GM19395 (cell line): ENCODE measurements around the gene SUGCT.
A peak's percentile ranks its signal among the peaks of the same experiment; 100 is the strongest.

ENCODE experiments used
- ATAC-seq: cut with Tn5 transposase; IDR thresholded peaks from one replicate; pipeline ENCODE4 v1.9.1; 2021; ENCODE audit warnings: mild to moderate bottlenecking, moderate library complexity; ENCODE audit not compliant: unreplicated experiment

The SUGCT gene

DNA sequence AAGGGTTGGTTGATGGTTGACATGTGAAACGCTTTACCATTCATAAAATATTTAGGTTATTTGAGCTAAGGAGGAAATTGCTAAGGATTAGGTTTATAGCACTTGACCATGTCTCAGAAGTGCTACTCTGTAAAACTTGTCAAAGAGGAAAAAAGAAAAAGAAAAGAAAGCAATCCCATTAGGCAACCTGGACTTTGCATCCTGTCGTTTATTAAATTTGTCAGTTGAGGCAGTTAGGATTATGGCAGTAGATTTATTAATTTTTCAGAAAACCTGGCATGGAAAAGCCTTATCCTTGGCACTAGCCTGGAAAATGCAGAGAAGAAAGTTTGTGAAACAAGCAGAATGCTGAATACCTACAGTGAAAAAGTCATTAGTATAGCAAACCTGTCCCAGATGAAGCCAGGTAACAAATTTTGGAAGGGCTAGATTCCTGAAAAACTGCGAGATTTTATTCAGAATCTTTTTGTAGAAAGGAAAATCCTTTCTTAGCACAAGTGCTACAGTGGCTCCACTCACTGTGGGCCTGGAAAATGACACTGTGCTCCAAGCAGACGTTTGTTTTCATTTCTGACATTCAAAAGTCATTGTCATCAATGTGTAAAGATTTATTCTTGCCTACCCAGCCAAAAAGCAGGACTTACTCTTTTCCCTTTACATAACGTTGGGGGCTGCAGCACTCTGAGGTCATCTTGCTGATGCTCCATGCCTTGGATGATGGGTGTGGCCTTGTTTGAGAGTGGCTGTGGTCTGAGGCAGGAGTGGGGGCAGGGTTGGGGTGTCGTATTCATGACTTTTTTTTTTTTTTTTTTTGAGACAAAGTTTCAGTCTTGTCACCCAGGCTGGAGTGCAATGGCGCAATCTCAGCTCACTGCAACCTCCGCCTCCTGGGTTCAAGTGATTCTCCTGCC, 664.9 kb downstream of the SUGCT start:
- no peak for ATAC-seq

- no peak for ATAC-seq
These were observed 666.0 kb downstream of the SUGCT start for GRCh38 chr7:40800771-40801170.

DNA sequence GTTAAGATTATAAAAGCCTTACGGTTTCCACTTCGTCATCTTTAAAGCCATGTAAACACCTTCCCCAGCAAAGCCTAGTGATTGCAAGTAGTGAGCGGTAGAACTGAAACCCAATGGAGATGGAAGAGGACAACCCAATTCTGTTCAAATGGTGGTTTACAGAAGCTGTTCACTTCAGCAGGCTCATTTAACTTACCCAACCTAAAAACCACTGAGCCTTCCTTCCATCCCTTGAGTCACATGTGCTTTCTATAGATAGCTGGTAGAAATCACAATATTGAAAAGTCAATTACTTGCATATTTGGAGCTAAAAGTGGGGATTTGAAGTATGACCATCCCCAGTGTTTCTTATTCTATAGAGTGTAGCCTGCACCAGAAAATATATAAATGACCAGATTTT, 667.7 kb downstream of the SUGCT start:
- no peak for ATAC-seq

- ATAC-seq, result no peak
These were observed 669.8 kb downstream of the SUGCT start for GRCh38 chr7:40804477-40805215.

- ATAC-seq, result no peak
These were observed 670.6 kb downstream of the SUGCT start for GRCh38 chr7:40805361-40805760.

- no peak for ATAC-seq
These were observed 673.7 kb downstream of the SUGCT start for GRCh38 chr7:40808378-40808942.

DNA sequence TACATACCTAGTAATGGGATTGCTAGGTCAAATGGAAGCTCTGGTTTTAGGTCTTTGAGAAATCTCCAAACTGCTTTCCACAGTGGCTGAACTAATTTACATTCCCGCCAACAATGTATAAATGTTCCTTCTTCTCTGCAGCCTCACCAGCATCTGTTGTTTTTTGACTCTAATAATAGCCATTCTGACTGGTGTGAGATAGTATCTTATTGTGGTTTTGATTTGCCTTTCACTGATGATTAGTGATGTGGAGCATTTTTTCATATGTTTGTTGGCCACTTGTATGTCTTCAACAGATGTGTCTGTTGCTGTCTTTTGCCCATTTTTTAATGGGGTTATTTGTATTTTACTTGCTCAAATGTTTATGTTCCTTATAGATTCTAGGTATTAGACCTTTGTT, 675.5 kb downstream of the SUGCT start:
- ATAC-seq, result no peak

DNA sequence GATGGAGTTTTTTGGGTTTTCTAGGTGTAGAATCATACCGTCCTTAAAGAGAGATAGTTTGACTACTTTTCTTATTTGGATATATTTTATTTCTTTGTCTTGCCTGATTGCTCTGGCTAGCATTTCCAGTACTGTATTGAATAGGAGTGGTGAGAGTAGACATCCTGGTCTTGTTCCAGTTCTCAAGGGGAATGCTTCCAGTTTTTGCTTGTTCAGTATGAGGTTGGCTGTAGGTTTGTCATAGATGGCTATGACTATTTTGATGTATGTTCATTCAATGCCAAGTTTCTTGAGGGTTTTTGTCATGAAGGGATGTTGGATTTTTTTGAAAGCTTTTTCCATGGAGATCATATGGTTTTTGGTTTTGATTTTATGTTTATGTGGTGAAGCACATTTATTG, 676.9 kb downstream of the SUGCT start:
- no peak for ATAC-seq

DNA sequence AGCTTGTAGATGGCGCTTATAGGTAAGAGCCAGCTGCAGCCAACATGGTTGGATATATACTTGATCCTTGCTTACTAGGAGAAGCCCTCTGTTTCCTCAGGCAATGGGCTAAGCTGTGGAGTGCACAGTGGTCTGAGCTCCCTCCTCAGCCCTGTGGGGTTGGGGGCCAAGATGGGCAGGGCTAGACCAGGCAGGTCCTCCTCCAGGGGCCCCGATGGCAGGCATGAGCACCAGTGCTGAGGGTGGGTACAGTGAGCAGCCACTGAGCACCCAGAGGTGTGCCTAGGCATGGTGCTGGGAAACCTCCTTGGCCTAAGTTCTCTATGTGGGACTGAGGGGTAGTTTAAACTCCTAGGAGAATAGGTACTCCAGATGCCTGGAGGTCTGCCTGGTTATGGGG, 680.2 kb downstream of the SUGCT start:
- no peak for ATAC-seq

DNA sequence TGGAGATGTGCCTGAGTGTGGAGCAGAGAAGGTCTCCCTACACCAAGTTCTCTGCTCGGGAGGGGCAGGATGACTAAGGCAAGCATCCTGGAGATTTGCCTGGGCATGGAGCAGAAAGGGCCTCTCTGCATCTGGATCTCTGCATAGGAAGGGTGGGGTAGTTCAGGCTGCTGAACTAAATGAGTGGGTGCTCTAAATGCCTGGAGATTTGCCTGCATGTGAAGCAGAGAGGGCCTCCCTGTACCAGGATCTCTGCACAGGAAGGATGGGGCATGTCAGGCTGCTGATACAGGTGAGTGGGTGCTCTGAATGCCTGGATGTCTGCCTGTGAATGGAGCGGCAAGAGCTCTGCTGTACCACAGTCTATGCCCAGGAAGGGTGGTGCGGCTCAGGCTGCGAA, 680.7 kb downstream of the SUGCT start:
- ATAC-seq, result no peak

GRCh38 chr7:40822861-40823260, 688.1 kb downstream of the SUGCT start:
- ATAC-seq, result no peak

- no peak for ATAC-seq
These were observed 689.7 kb downstream of the SUGCT start for GRCh38 chr7:40824461-40824860.

- ATAC-seq, result no peak
These were observed 691.8 kb downstream of the SUGCT start for GRCh38 chr7:40826411-40827221.

- no peak for ATAC-seq
These were observed 692.6 kb downstream of the SUGCT start for GRCh38 chr7:40827222-40828085.

DNA sequence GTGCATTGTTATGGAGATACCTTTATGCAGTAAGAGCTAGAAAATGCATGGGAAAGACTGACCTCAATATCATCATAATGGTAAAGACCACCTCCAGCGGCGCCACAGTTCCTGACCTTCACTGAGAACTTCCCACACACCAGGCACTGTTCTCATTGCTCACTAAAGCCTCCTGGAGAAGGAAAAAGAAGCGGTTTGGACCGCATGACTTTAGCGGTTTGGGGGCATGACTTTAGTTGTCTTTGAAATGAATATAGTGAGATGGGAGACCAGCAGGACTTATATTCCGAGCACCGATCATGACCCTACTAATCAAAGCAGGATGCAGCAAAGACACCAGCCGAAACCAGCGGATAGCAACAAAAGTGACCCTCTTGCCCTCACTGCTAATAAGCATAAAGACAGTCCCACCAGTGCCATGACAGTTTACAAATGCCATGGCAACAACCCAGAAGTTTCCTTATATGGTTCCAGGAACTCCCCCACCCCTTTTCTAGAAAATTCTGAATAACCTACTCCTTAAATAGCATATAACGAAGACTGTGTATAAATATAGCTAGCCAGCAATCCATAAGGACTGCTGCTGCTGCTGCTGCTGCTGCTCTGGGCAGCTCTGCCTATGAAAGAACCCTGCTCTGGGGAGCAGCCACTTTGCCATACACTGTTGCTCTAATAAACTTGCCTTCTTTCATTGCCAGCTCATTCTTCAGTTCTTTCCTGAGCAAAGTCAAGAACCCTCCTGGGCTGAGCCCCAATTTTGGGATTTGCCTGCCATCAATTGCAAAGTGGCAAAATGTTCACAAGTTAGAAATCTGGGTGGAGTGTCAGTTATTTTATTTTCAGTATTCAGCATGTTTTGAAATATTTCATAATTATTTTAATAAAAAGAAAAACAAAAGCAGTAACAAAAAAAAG, 694.1 kb downstream of the SUGCT start:
- no peak for ATAC-seq

DNA sequence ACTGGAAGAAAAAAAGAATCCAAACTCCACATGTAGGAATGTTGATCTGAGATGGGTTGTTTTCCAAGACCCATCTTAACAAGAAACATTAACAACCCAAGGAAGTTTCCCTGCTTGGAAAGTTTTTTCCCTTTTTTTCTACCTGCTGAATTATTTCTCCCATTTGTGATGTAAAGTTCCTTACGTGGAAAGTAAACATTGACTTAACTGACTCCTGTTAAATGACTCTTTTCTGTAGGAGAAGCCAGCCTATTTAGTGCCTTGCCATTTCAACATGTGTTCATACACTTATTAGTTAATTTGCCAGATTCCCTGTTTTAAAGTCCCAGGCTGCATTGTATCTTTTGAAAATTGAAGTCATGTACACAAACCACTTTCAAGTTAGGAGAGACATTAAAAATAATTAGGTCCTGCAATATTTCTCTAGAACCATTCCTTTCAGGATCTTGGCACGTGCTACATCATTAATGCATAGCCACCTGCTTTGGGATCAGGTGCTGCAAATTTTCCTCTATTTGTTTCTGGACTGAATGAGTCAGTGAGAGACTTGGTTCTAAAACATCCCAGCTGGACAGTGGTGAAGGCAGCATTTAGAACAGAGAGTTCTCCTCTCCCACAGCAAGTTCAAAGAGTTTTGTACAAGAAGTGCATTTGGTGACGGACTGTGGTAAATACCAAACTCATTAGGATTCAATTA, 698.5 kb downstream of the SUGCT start:
- ATAC-seq, result no peak

- no peak for ATAC-seq
These were observed 699.1 kb downstream of the SUGCT start for GRCh38 chr7:40833888-40834234.

DNA sequence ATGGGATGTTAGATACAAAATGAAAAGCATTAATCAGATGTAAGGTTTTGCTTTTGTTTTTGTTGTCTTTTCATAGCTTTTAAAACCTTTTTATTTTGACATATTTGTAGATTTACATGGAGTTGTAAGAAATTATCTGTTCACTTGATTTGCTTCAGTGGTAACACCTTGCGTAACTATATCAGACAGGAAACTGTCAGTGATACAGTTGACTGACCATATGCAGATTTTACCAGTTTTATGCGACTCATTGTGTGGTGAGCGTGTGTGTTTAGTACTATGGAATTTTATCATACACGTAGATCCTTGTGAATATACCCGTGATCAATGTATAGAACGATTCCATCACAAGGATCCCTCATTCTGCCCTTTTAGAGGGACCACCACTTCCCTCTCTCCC, 701.4 kb downstream of the SUGCT start:
- peak; percentile 58 for ATAC-seq

DNA sequence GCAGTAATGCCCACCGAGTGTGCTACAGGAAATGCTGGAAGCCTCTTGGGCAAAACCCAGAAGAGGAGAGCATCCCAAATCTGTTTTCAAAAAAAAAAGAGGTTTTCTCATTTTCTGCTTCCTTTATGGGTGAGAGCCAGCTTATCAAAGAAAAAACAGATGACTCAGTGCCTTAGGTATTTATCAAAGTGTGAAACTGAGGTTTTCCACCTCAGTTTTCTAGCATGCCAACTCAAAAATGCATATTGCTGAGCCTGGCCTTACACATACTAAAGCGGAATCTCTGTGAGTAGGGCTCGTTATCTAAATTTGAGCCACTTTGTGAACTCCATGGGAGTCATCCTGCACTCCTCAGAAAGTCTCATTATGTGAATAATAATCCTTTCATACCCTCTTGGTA, 705.1 kb downstream of the SUGCT start:
- no peak for ATAC-seq
